KOPT-K1 (cell line): Measurements from ENCODE around the gene INA.
"Not testable (repeated sequence)": the region's sequence is repeated elsewhere in the genome, so short reads cannot be mapped to it uniquely, and the experiment has no call there.

Experiments used
- H3K27ac ChIP-seq: fragments of 200-600 bp; sonication (generic); 2 replicates; pipeline ENCODE4 v1.5.1; 2016; ENCODE audit warnings: antibody characterized with exemption, mild to moderate bottlenecking, low read depth, low read length; ENCODE audit not compliant: poor library complexity, severe bottlenecking
- H3K36me3 ChIP-seq: fragments of 200-600 bp; sonication (generic); 2 replicates; pipeline ENCODE4 v1.5.1; 2017; ENCODE audit warnings: antibody characterized with exemption, mild to moderate bottlenecking, low read length, moderate library complexity; ENCODE audit not compliant: insufficient read depth
- H3K9me3 ChIP-seq: fragments of 200-600 bp; sonication (generic); 2 replicates; pipeline ENCODE4 v1.5.1; 2017; ENCODE audit warnings: antibody characterized with exemption, low read length, mild to moderate bottlenecking; ENCODE audit not compliant: insufficient read depth, poor library complexity, severe bottlenecking

Gene INA

DNA sequence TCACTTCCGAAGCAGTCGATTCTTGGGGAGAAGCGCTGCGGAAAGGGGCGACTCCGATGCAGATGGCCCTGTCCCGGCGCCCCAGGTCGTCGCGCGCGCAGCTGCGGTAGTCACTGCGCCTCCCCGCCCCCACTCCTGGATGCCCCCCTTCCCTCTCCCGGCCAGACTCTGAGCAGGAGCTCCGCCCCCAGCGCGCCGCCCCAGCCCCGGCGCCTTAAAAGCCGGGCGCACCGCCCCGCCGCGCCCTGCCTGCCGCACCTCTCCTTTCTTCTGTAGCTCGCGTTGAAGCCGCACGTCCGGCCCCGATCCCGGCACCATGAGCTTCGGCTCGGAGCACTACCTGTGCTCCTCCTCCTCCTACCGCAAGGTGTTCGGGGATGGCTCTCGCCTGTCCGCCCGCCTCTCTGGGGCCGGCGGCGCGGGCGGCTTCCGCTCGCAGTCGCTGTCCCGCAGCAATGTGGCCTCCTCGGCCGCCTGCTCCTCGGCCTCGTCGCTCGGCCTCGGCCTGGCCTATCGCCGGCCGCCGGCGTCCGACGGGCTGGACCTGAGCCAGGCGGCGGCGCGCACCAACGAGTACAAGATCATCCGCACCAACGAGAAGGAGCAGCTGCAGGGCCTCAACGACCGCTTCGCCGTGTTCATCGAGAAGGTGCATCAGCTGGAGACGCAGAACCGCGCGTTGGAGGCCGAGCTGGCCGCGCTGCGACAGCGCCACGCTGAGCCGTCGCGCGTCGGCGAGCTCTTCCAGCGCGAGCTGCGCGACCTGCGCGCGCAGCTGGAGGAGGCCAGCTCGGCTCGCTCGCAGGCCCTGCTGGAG, at the start of gene INA:
INA (plus strand) TSS at position 243 of the 817 bp plus-strand sequence; CDS start at position 317, 74 bp downstream.
- Histone ChIP-seq H3K27ac (no peak within 1 kb of the TSS), H3K9me3 (peaks cover 13% of the 10 kb centered on the region), H3K36me3 (no peaks in the 10 kb centered on the region)

DNA sequence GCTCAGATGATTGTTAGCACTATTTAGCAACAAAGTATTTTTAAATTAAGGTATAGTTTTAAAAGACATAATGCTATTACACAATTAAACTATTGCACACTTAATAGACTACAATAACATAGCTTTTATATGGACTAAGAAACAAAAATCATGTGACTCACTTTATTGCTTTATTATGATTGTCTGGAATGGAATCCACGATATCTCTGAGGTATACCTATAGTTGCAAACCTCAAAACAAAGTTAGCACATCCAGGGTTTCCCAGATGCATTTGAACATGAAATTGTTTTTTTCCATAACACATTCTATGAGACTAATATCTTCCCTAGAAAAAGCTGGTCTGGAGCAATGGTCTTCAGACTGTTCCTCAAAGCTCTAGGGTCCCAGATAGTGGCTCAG, 49.5 kb upstream of the INA start:
- Histone ChIP-seq H3K9me3 (peaks cover 13% of the 10 kb centered on the region), H3K36me3 (no peaks in the 10 kb centered on the region), H3K27ac (no peak overlapping the region)

DNA sequence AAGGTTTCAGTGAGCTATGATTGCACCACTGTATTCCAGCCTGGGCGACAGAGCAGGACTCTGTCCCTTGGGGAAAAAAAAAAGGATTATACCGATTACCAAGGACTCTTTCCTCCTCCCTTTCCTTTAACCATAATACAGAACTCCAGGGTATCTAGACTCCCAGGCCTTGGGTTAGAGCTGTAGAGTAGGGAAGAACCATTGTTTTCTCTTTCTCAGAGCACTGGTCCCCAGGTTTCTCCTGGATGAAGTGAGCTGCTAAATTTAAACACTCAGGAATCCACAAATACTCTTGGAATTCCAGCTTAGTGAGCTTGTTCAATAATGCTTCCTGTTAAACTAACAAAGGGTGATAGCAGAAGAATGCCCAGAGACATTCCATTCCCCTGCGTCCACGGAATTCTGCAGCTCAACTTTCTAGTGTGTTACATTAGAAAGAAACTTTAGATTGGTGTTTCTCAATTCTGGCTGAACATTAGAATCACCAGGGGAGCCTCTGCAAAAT, 45.8 kb upstream of the INA start:
- no peaks in the 10 kb centered on the region for H3K9me3 ChIP-seq
- H3K36me3 ChIP-seq, result no peaks in the 10 kb centered on the region
- H3K27ac ChIP-seq, result no peak overlapping the region

DNA sequence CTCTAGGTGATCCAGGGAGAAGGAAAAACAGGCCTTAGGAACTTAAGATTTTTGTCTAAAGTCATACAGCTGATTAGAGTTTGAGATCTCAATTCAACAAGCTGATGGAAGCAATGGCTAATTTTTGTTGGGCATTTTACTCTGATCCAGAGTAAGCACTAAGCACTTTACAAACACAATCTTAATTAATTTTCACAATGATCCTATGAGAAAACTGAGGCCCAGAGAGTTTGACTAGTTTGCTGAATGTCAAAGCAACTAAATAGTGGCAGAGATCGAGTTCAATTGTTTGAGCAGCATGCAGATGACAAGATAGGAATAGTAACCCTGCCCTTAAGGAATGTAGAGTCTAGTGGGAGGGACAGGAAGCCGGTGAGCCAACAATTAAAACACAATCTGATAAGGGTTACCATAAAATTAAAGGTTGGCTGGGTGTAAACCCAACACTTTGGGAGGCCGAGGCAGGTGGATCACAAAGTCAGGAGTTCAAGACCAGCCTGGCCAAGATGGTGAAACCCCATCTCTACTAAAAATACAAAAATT, 44.7 kb upstream of the INA start:
- Histone ChIP-seq H3K27ac (no peak overlapping the region), H3K9me3 (no peaks in the 10 kb centered on the region), H3K36me3 (no peaks in the 10 kb centered on the region)

DNA sequence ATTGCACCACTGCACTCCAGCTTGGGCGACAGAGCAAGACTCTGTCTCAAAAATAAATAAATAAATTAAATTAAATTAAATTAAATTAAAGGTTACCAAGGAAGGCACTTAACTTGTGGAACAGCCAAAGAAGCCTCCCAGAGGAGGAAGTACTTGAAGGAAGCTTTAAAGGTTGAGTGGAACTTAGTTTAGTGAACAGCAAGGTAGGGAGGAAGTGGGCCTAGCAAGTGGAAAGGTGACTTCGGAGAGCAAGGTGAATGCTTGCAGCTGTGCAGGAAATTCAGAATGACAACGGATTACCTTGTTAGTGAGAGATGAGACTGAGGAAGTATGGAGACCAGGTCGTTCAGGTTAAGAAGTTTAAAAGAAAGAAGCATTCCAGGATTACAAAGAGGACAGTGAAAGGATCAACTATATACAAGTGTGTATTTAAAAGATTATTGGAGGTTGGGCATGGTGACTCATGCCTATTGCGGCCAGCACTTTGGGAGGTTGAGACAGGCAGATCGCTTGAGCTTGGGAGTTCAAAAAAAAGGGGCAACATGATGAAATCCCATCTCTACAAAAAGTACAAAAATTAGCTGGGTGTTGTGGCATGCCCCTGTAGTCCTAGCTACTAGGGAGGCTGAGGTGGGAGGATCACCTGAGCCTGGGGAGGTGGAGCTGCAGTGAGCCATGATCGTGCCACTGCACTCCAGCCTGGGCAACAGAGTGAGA, 44.0 kb upstream of the INA start:
- no peak overlapping the region for H3K27ac ChIP-seq
- H3K9me3 ChIP-seq, result no peaks in the 10 kb centered on the region
- H3K36me3 ChIP-seq, result no peaks in the 10 kb centered on the region

DNA sequence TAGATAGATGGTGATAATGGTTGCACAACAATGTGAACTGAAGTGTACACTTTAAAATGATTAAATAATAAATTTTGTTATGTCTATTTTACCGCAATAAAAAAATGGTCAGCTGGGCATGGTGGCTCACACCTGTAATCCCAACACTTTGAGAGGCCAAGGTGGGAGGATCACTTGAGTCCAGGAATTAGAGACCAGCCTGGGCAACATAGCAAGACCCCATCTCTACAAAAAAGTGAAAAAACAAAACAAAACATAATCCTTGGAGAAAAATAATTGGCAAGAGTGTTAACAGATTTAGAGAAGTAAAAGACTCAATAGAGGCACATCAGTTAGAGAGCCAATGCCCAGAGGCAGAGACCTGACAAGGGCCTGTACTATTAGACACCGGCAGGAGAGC, 41.2 kb upstream of the INA start:
- no peak overlapping the region for H3K27ac ChIP-seq
- H3K9me3 ChIP-seq, result no peaks in the 10 kb centered on the region
- H3K36me3 ChIP-seq, result no peaks in the 10 kb centered on the region

DNA sequence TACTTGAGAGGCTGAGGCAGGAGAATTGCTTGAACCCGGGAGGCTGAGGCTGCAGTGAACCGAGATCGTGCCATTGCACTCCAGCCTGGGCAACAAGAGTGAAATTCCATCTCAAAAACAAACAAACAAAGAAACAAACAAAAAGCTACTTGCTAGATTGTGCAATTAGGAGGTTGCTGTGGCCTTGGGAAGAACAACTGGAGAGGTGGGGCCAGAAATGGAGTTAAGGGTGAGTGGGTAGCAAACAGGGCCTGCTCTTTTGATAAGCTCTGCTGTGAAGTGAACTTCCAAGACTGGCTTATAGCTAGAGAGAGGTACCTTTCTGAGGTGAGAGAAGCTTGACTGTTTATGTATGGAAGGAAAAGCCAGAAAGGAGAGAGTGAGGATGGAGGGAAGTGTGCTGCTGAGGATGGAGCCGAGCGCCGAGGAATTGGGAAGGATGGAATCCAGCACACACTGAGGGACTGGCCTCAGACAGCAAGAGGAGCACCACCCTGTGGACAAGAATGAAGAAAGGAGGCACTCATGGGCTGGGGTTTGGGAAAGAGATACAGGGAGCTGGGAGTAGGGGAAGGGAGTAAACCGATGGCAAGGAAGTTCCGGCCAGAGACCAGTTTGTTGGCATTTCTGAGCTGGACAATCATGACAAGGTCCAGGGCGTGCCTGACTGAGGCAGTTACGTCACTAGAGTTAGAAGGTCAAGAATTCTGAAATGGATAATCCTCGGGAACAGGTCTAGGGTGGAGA, 38.3 kb upstream of the INA start:
- H3K36me3 ChIP-seq, result no peaks in the 10 kb centered on the region
- no peak overlapping the region for H3K27ac ChIP-seq
- H3K9me3 ChIP-seq, result no peaks in the 10 kb centered on the region

DNA sequence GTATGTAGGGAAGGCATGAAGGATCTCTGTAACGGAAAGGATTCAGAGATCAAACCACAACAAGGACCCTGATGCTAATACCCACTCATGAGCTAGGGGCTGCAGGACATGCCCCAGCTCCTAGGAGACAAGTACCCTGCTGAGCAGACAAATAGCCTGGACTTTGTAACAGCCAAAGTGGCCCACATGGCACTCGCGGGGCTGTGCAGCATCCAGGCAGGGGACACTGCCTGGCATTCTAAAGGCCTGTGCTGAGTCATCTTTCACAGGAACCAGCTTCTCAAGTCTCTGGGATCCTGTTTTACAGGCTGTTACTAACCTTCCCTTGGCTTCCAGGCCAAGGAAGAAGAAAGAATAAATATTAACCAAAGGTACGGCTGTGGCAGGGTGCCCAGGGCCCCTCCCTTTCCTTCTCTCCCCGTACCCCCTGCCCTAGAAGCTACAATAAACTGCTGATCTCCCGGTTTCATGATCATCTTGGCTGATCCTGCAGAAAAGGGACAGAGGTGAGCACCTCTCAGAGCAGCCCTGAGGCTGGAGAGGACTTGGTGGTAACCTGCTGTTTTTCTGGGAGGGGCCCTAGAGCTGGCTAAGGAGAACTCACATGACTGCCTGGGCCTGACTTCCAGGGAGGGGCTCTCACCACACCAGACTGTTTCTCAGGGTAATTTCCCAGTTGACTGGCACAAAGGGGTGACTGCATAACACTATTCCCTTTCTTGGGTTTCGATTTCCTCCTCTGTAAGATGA, 35.5 kb upstream of the INA start:
- Histone ChIP-seq H3K36me3 (no peaks in the 10 kb centered on the region), H3K27ac (no peak overlapping the region), H3K9me3 (no peaks in the 10 kb centered on the region)

DNA sequence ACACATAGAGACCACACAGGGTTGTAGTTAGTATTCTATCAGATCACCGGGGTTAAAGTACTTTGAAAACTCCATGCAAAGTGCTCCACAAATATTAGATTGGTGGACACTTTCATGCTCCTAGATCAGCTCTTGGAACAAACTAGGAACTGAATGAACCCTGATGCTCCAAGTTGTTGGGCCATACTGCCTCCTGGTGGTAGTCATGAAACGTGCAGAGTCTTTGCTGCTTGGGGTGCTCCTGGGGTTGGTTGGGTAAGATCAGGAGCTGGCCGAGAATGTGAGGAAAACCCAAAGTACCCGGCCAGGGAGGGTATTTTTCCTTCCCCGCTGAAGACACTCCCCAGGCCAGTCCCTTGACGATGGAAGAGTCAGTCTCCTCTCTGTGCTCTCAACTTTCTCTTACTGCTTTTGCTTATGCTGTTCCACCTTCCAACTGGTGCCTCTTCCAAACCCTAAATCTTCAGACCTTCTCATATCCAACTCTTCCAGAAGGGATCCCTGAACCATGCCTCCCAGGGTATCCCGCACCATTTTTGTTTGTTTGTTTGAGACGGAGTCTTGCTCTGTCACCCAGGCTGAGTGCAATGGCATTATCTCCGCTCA, 32.2 kb upstream of the INA start:
- Histone ChIP-seq H3K36me3 (no peaks in the 10 kb centered on the region), H3K9me3 (no peaks in the 10 kb centered on the region), H3K27ac (no peak overlapping the region)

DNA sequence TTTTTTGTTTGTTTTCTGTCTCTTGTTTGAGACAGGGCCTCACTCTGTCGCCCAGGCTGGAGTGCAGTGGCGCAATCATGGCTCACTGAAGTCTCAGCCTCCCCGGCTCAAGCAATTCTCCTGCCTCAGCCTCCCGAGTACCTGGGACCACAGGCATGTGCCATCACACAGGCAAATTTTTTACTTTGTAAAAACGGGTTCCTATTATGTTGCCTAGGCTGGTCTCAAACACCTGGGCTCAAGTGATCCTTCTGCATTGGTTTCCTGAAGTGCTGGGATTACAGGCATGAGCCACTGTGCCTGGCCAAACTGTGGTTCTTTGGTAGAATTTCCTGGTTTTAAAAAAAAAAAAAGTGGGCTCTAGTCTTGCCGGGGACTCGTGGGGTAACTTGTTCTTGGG, 31.4 kb upstream of the INA start, which contains the start of gene RPEL1:
RPEL1 (plus strand) TSS at position 301 of the 400 bp plus-strand sequence. CDS start 110 bp downstream, outside the sequence.
- not testable (repeated sequence) for H3K27ac ChIP-seq, H3K9me3 ChIP-seq, H3K36me3 ChIP-seq

DNA sequence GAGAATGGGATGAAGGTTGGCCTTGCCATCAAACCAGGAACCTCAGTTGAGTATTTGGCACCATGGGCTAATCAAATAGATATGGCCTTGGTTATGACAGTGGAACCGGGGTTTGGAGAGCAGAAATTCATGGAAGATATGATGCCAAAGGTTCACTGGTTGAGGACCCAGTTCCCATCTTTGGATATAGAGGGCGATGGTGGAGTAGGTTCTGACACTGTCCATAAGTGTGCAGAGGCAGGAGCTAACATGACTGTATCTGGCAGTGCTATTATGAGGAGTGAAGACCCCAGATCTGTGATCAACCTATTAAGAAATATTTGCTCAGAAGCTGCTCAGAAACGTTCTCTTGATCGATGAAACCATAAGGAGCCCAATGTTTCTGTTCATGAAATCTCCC, 30.6 kb upstream of the INA start:
- Histone ChIP-seq H3K9me3 (no peaks in the 10 kb centered on the region), H3K36me3 (no peaks in the 10 kb centered on the region), H3K27ac (no peak overlapping the region)

DNA sequence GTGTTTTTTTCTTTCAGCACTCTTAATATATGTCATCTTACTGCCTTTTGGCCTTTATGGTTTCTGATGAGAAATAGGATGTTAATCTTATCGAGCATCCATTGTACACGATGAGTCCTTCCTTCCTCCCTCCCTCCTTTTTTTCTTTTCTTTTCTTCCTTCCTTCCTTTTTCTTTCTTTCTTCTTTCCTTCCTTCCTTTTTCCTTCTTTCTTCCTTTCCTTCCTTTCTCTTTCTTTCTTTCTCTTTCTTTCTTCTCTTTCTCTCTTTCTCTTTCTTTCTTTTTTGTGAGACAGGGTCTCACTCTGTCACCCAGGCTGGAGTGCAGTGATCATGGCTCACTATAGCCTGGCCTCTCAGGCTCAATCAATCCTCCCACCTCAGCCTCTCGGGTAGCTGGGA, 22.8 kb upstream of the INA start:
- H3K36me3 ChIP-seq, result no peaks in the 10 kb centered on the region
- H3K9me3 ChIP-seq, result peaks cover 6% of the 10 kb centered on the region
- no peak overlapping the region for H3K27ac ChIP-seq

DNA sequence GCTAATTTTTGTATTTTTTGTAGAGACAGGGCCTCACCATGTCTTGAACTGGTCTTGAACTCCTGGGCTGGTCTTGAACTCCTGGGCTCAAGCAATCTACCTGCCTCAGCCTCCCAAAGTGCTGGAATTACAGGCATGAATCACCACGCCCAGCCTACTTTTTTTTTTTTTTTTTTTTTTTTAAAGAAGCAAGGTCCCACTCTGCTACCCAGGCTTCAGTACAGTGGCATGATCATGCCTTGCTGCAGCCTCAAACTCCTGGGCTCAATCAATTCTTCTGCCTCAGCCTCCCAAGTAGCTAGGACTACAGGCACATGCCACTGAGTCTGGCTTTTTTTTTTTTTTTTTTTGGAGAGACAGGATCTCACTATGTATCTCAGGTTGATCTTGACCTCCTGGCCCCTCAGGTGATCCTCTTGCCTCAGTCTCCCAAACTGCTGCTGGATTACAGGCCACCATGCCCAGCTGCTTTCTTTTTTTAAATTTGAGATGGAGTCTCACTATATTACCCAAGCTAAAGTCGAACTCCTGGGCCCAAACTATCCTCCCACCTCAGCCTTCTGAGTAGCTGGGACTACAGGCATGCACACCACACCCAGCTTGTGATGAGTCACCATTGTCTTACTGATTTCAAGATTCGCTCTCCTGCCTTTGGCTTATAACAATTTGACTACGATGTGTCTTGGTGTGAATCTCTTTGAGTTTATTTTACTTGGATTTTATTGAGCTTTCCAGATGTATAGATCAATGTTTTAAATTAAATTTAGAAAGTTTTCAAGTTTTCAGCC, 22.2 kb upstream of the INA start:
- no peak overlapping the region for H3K27ac ChIP-seq

More for the DNA sequence above, 22.2 kb upstream of the INA start:
- H3K36me3 ChIP-seq, result no peaks in the 10 kb centered on the region
- peaks cover 11% of the 10 kb centered on the region for H3K9me3 ChIP-seq
